ENCODE data around the gene GALNT8. TPM values are rescaled to one million over a fixed set of nuclear protein-coding genes. Genes with fewer than 3 reads are reported as not detected.

GALNT8 gene
- total and polyA plus RNA-seq, 2 of the 8 experiments (the other 6 are each of a cell fraction or from before 2014, with no cell fraction given), result 4.7 to 8.3 TPM

DNA sequence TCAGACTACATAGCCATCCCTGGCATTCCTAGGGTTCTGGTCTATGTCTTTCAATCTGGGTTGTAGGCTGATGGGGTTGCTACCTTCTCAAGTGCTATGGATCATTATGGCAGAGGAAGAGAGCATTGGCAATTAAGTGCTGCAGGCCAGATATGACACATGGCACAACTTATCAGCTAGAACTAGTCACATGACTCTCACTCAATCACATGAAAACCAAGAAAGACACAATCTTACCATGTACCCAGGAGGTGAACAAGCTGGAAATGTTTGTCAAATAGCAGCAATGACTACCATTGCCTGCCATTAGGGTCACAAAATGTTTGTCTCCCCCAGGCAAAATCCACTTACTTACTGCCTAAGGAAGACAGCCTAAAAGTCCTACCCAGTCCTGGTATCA lies 80.4 kb downstream of the GALNT8 start:
- H2BK12ac ChIP-seq (ENCODE audit: low read depth, low read length), result no peak overlapping the region
- H3K79me2 ChIP-seq (ENCODE audit: control insufficient read depth in 1 of 2, insufficient read depth in 2 of 2, low read length in 2 of 2), result no peaks in the 10 kb centered on the region
- H2AFZ ChIP-seq (ENCODE audit: low read length), result no peak overlapping the region
- no peak overlapping the region for H3K18ac ChIP-seq (ENCODE audit: extremely low read depth, low read length)
- H3K23ac ChIP-seq (ENCODE audit: insufficient read length), result no peak overlapping the region
- no peaks in the 10 kb centered on the region for H3K27me3 ChIP-seq (replicated peaks in 1 of 4; ENCODE audit: control insufficient read depth in 3 of 4, extremely low read depth in 1 of 4, insufficient read depth in 3 of 4, low read length in 3 of 4)
- H2BK20ac ChIP-seq (ENCODE audit: low read length), result no peak overlapping the region
- no peak overlapping the region for H2AK5ac ChIP-seq (ENCODE audit: low read depth, low read length)
- H4K20me1 ChIP-seq (replicated peaks in 1 of 2; ENCODE audit: control insufficient read depth in 1 of 2, insufficient read depth in 2 of 2, low read length in 2 of 2), result no peaks in the 10 kb centered on the region
- DNase-seq (ENCODE audit: low read depth in 1 of 2, low spot score in 2 of 2) (no peak), FAIRE-seq (no peak)
- H3K9ac ChIP-seq (replicated peaks in 1 of 4; ENCODE audit: extremely low read depth in 1 of 4, low read depth in 3 of 4, low read length in 3 of 4), result no peak overlapping the region
- no peaks in the 10 kb centered on the region; the same call in 1 of the 2 replicates for H3K23me2 ChIP-seq (ENCODE audit: low read depth, low read length)
- no peak overlapping the region for H3K27ac ChIP-seq (ENCODE audit: low read depth, low read length)
- H3K4ac ChIP-seq (replicated peaks; ENCODE audit: insufficient read length, low read depth, low read length), result no peak overlapping the region
- no peak overlapping the region for H4K91ac ChIP-seq (replicated peaks; ENCODE audit: insufficient read length, low read length)
- no peak overlapping the region for H2BK15ac ChIP-seq (ENCODE audit: low read length)
- H3K4me3 ChIP-seq (ENCODE audit: extremely low read depth in 1 of 4, insufficient read depth in 2 of 4, low read depth in 3 of 4, low read length in 4 of 4), result no peak overlapping the region
- peaks cover 0 to 2% of the 10 kb centered on the region in 2 experiments; a peak in 1 of 4 replicates for H3K9me3 ChIP-seq (ENCODE audit: insufficient read depth in 2 of 2, low read depth in 1 of 2, low read length in 1 of 2)
- H3K4me1 ChIP-seq (replicated peaks in 1 of 4; ENCODE audit: control insufficient read depth in 3 of 4, insufficient read depth in 4 of 4, low read length in 3 of 4), result no peaks in the 10 kb centered on the region; a peak in 1 of 7 replicates
- TF ChIP-seq NANOG (IDR thresholded peaks at IDR 0.05; ENCODE audit: insufficient read depth, low read depth, low read length, poor library complexity, severe bottlenecking) (no peak), TEAD4 (IDR thresholded peaks at IDR 0.05; ENCODE audit: low read depth, low read length) (no peak), HDAC6 (IDR thresholded peaks at IDR 0.05; ENCODE audit: low read depth, low read length) (no peak), EZH2 (IDR thresholded peaks at IDR 0.05; ENCODE audit: low read depth, low read length, severe bottlenecking) (no peak), JUND (IDR thresholded peaks at IDR 0.05; ENCODE audit: low read length) (no peak), POU5F1 (IDR thresholded peaks at IDR 0.05; ENCODE audit: low read depth, low read length) (no peak), SP1 (IDR thresholded peaks at IDR 0.05; ENCODE audit: low read depth, low read length) (no peak), EP300 (IDR thresholded peaks at IDR 0.05; ENCODE audit: borderline replicate concordance in 1 of 2, low read depth in 2 of 2, low read length in 2 of 2) (no peak)
- TF ChIP-seq, protein P1, sequence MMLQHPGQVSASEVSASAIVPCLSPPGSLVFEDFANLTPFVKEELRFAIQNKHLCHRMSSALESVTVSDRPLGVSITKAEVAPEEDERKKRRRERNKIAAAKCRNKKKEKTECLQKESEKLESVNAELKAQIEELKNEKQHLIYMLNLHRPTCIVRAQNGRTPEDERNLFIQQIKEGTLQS (IDR thresholded peaks at IDR 0.05; ENCODE audit: insufficient read depth, low read depth, low read length), result no peak
- TF ChIP-seq, protein P2, sequence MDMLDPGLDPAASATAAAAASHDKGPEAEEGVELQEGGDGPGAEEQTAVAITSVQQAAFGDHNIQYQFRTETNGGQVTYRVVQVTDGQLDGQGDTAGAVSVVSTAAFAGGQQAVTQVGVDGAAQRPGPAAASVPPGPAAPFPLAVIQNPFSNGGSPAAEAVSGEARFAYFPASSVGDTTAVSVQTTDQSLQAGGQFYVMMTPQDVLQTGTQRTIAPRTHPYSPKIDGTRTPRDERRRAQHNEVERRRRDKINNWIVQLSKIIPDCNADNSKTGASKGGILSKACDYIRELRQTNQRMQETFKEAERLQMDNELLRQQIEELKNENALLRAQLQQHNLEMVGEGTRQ (IDR thresholded peaks at IDR 0.05; ENCODE audit: low read length), result no peak
- no peak overlapping the region for H3K4me2 ChIP-seq (ENCODE audit: insufficient read depth in 1 of 2, low read depth in 2 of 2, low read length in 2 of 2)
- POLR2A ChIA-PET (ENCODE audit: partially characterized antibody), result no interaction called here
- CTCF ChIA-PET (ENCODE audit: partially characterized antibody), result no interaction called here
- no peak overlapping the region for H4K8ac ChIP-seq (ENCODE audit: extremely low read depth, insufficient read depth, low read length)
- H3K14ac ChIP-seq (ENCODE audit: insufficient read length), result no peak overlapping the region
- H3K56ac ChIP-seq (replicated peaks; ENCODE audit: insufficient read length, low read depth, low read length), result no peak overlapping the region
- H3K79me1 ChIP-seq (ENCODE audit: low read depth, low read length), result no peaks in the 10 kb centered on the region
- H2BK5ac ChIP-seq (ENCODE audit: low read depth, low read length), result no peak overlapping the region
- no peak overlapping the region for H4K5ac ChIP-seq (ENCODE audit: insufficient read length, low read depth, low read length)
- no peak overlapping the region for H2BK120ac ChIP-seq (replicated peaks; ENCODE audit: low read depth, low read length)
- no peaks in the 10 kb centered on the region for H3K36me3 ChIP-seq (ENCODE audit: control insufficient read depth in 2 of 4, insufficient read depth in 4 of 4, low read length in 3 of 4)

Data from H1 (cell line).